Measurements from ENCODE around the gene BHMT2.

The BHMT2 gene

DNA sequence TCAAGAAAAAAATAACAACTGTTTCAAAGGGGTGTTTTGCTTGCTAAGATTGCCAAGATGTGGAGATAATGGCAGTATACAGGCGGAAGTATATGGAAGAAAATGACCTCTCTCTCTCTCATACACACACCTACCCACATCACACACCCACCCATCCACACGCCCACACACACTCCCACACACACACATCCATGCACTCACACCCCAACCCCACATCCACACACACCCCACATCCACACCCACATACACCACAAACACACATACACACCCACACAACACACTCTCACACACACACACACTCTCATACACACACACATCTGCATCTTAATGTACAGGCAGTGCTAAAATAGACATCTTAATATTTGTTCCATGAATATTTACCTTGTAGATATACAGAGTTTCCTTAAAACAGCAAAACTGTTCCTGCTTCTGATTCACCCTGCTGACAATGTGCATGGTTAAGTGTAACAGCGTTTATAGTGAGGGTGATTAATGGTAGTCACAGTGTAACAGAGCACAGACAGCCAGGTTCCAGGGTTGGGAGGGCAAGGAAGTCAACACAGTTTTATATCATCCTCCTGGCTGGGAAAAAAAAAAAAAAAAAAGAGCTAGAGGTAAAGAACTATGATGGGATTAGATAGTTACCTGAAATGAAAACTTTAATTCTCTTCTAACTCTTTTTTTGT lies 8.3 kb downstream of the BHMT2 start:
- Mint-ChIP-seq H3K4me1 (no peaks in the 10 kb centered on the region), H3K36me3 (ENCODE audit: insufficient read depth) (no peaks in the 10 kb centered on the region), H3K4me3 (no peak overlapping the region), H3K27me3 (no peaks in the 10 kb centered on the region), H3K27ac (ENCODE audit: low read depth) (no peak overlapping the region), H3K9me3 (no peaks in the 10 kb centered on the region)
- DNase-seq (ENCODE audit: low spot score in 2 of 2) (no peak), ATAC-seq (replicated peaks; ENCODE audit: extremely low read depth, poor library complexity, severe bottlenecking) (no peak)

DNA sequence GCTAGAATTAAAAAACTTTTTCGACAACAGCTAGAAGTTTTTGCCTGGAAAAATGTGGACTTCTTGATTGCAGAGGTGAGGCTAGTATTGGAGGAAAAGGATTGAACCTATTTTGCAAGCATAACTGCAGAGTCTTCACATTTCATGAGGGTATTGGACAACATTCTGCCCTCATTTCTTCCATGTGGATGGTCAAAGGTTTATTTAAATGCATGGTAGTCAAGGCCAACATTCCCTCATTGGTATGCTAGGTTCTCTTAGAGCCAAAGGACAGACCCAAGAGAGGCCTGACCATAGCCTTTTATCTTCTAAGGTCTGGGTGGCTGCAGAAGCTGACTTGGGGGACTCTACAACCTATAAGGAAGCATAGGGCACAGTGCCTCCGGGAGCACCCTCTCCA lies 11.2 kb downstream of the BHMT2 start:
- no peaks in the 10 kb centered on the region for H3K36me3 Mint-ChIP-seq (ENCODE audit: insufficient read depth)
- H3K4me3 Mint-ChIP-seq = no peak overlapping the region
- H3K27me3 Mint-ChIP-seq = peaks cover 7% of the 10 kb centered on the region
- no peaks in the 10 kb centered on the region for H3K9me3 Mint-ChIP-seq
- H3K4me1 Mint-ChIP-seq = no peaks in the 10 kb centered on the region
- ATAC-seq (replicated peaks; ENCODE audit: extremely low read depth, poor library complexity, severe bottlenecking) = no peak
- H3K27ac Mint-ChIP-seq (ENCODE audit: low read depth) = no peak overlapping the region
- no peak for DNase-seq (ENCODE audit: low spot score in 2 of 2)

DNA sequence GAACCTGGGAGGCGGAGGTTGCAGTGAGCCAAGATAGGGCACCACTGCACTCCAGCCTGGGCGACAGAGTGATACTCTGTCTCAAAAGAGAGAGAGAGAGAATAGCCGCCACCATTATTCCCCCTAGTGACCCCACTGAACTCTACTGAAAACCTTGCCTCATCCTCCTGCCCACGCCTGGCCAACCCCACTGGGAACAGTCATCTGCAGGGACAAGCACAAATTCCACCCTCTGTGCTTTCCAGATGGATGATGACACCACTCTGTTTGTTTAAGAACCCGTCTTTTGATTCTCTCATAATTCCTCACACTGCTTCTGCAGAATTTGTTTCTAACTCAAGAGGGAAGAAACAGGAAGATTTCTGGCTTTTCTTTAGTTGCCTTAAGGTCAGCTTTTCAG lies 12.2 kb downstream of the BHMT2 start:
- Mint-ChIP-seq H3K36me3 (ENCODE audit: insufficient read depth) (no peaks in the 10 kb centered on the region), H3K4me1 (no peaks in the 10 kb centered on the region), H3K9me3 (no peaks in the 10 kb centered on the region), H3K27me3 (peaks cover 17% of the 10 kb centered on the region), H3K4me3 (no peak overlapping the region), H3K27ac (ENCODE audit: low read depth) (no peak overlapping the region)
- DNase-seq (ENCODE audit: low spot score in 2 of 2) = no peak
- ATAC-seq (replicated peaks; ENCODE audit: extremely low read depth, poor library complexity, severe bottlenecking) = no peak

DNA sequence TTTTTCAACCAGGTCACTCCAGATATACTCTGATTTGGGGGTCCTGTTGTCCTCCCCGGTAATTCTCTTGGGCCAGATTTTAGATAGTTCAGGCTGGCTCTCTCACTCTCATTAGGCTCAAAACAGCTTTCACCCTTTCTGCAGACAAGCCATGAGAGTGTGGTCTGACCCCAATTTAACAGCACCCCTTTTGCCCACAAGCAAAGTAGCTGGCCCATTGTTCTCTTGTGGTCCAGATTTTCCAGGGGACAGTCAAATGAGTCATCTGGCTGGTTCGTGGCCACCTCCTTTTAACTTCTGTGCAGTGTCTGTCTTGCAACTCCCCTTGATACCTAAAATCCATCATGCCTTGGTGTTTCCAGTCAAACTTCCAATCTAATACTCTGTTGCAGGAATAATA lies 16.5 kb downstream of the BHMT2 start:
- no peaks in the 10 kb centered on the region for H3K36me3 Mint-ChIP-seq (ENCODE audit: insufficient read depth)
- no peak overlapping the region for H3K27ac Mint-ChIP-seq (ENCODE audit: low read depth)
- ATAC-seq (replicated peaks; ENCODE audit: extremely low read depth, poor library complexity, severe bottlenecking) = no peak
- no peak for DNase-seq (ENCODE audit: low spot score in 2 of 2)
- H3K4me3 Mint-ChIP-seq = no peak overlapping the region
- no peaks in the 10 kb centered on the region for H3K4me1 Mint-ChIP-seq
- no peaks in the 10 kb centered on the region for H3K9me3 Mint-ChIP-seq
- H3K27me3 Mint-ChIP-seq = peaks cover 27% of the 10 kb centered on the region

DNA sequence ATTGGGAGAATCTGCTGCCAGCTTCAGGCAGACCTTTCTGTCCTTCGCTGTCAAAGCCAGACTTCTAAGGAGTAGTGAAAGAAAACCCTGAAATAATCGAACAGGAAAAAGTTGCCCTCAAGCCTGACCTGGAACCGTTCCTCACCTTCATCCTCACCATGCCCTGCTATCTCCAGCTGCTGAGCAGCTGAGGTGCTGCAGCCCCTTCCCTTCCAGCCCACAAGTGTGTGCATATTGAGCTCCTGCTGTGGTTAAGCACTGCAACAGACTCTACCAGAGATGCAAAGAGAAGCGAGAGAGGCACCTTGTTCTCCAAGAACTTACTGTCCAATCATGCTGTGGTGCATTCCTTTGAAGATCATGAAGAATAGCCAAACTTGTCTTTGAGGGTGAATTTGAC lies 18.9 kb downstream of the BHMT2 start:
- Mint-ChIP-seq H3K27ac (ENCODE audit: low read depth) (no peak overlapping the region), H3K36me3 (ENCODE audit: insufficient read depth) (no peaks in the 10 kb centered on the region), H3K4me3 (no peak overlapping the region), H3K27me3 (peaks cover 34% of the 10 kb centered on the region), H3K4me1 (no peaks in the 10 kb centered on the region), H3K9me3 (no peaks in the 10 kb centered on the region)
- ATAC-seq (replicated peaks; ENCODE audit: extremely low read depth, poor library complexity, severe bottlenecking) = no peak
- no peak for DNase-seq (ENCODE audit: low spot score in 2 of 2)

DNA sequence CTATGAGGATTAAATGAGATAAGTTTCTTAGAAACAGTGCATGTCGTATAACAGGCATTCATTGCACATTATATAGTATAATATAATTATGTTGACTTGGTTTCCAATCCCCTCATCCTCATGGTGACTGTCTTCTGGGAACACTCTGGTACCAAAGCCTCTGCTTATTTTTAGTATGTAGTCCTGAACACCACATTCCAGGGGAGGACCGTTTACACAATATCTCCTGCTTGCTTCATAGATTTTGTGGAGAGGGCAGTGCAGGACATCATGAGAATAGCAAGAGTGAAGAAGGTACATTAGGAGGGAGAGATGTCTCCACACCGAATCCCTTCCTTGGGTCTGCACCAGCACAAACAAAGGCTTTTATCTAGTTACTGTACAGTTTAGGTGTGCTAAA lies 21.5 kb downstream of the BHMT2 start:
- Mint-ChIP-seq H3K4me1 (no peaks in the 10 kb centered on the region), H3K9me3 (no peaks in the 10 kb centered on the region), H3K27me3 (peaks cover 45% of the 10 kb centered on the region), H3K4me3 (no peak overlapping the region), H3K36me3 (ENCODE audit: insufficient read depth) (no peaks in the 10 kb centered on the region), H3K27ac (ENCODE audit: low read depth) (no peak overlapping the region)
- DNase-seq (ENCODE audit: low spot score in 2 of 2) = no peak
- no peak for ATAC-seq (replicated peaks; ENCODE audit: extremely low read depth, poor library complexity, severe bottlenecking)

DNA sequence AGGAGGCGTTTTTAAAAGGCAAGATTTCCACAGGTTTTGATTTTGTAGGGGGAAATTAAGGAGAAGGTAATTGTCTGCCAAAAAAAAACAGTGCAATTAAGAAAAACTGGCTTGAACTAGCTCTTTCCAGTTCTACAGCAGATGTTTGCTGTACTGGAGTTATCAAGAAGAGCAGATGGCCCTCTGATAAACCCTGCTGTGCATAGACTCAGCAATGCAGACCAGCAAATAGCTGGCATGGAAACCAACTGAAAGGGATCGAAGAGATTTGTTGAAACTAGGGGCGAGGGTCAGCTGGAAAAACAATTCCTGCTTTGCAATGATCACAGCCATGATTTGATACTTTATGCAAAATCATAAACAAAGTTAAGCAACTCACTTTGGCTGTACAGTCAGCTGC lies 24.2 kb downstream of the BHMT2 start:
- DNase-seq (ENCODE audit: low spot score in 2 of 2) (no peak), ATAC-seq (replicated peaks; ENCODE audit: extremely low read depth, poor library complexity, severe bottlenecking) (no peak)
- no peaks in the 10 kb centered on the region for H3K36me3 Mint-ChIP-seq (ENCODE audit: insufficient read depth)
- H3K4me3 Mint-ChIP-seq = no peak overlapping the region
- H3K9me3 Mint-ChIP-seq = no peaks in the 10 kb centered on the region
- H3K27me3 Mint-ChIP-seq = peaks cover 35% of the 10 kb centered on the region
- H3K4me1 Mint-ChIP-seq = no peaks in the 10 kb centered on the region
- no peak overlapping the region for H3K27ac Mint-ChIP-seq (ENCODE audit: low read depth)

DNA sequence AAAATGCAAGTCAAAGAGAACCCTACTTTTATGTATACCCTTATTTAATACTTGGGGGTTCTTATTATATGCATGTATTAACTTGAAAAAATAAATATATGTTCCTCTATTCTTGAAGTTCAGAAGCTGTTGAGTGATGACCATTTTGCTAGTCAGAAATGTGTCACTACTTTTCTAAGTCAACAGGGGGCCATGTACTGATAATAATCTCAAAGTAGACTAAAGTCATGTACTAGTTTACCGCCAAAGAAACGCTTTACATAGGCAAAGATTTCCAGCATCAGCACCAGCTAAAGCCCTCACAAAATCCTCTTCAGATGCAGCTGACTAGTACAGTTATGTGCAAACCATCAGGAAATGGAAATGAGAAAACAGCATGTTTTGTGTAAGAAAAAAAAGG lies 36.3 kb downstream of the BHMT2 start:
- Mint-ChIP-seq H3K4me1 (no peaks in the 10 kb centered on the region), H3K9me3 (no peaks in the 10 kb centered on the region), H3K27me3 (peaks cover 93% of the 10 kb centered on the region), H3K27ac (ENCODE audit: low read depth) (no peak overlapping the region), H3K36me3 (ENCODE audit: insufficient read depth) (no peaks in the 10 kb centered on the region), H3K4me3 (no peak overlapping the region)
- ATAC-seq (replicated peaks; ENCODE audit: extremely low read depth, poor library complexity, severe bottlenecking) (no peak), DNase-seq (ENCODE audit: low spot score in 2 of 2) (no peak)

DNA sequence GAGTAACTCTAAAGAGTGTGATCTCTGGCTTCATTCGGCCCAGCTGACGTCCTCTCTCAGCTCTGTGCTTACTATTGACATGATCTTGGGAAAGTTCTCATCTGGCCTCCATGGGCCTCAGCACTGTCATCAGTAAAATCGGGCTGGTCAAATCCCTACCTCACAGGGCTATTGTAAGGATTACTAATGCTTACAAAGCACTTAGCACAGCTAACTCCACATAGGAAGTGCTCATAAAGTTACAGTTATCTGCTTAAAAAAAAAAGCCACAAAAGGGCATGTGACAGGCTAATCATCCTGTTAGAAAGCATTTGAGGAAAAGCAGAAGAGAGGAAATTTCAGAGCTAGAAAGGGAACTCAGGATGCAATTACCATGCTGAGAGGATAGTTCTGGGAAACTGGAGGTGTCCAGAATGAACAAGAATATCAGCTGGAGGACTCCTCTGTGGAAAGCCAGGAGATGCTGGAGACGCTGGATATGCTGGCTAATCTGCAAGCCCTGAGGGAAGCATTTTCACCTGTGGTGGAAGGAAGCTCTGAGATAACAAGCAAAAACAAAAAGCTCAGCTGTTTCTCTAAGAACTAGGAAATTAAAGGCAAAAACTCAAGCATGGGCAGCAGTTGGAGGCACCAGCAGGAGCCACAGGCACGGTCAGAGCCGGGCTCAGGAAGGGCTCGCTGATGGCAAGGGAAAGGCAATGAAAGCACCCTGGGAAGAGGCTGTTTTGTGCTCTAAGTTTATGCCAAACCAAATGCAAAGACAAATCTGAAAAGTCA lies 37.6 kb downstream of the BHMT2 start:
- no peak overlapping the region for H3K4me3 Mint-ChIP-seq
- H3K27me3 Mint-ChIP-seq = peaks cover 93% of the 10 kb centered on the region
- no peaks in the 10 kb centered on the region for H3K9me3 Mint-ChIP-seq

DNA sequence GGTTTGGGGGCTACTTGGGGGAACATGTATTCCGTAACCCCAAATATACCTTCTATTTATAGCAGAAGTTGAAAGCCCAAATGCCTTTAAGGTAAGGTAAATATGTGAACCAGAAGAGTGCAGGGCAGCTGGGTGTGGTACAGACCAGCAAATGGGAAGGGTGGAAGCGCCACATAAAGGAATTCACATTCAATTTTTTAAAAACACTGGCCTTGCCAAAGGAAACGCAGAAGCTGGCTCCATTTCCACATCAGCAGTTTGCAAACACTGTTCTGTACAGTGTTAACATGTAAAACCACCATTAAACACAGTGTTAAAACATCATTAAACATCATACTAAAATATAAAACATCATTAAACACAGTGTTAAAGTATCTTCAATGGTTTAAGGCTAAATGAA lies 38.5 kb downstream of the BHMT2 start:
- ATAC-seq (replicated peaks; ENCODE audit: extremely low read depth, poor library complexity, severe bottlenecking) (no peak), DNase-seq (ENCODE audit: low spot score in 2 of 2) (no peak)
- no peaks in the 10 kb centered on the region for H3K36me3 Mint-ChIP-seq (ENCODE audit: insufficient read depth)
- H3K4me3 Mint-ChIP-seq = no peak overlapping the region
- no peaks in the 10 kb centered on the region for H3K9me3 Mint-ChIP-seq
- no peaks in the 10 kb centered on the region for H3K4me1 Mint-ChIP-seq
- no peak overlapping the region for H3K27ac Mint-ChIP-seq (ENCODE audit: low read depth)
- H3K27me3 Mint-ChIP-seq = peaks cover 93% of the 10 kb centered on the region

More for the DNA sequence above, 37.6 kb downstream of the BHMT2 start:
- no peak for DNase-seq (ENCODE audit: low spot score in 2 of 2)
- Mint-ChIP-seq H3K27ac (ENCODE audit: low read depth) (no peak overlapping the region), H3K36me3 (ENCODE audit: insufficient read depth) (no peaks in the 10 kb centered on the region), H3K4me1 (no peaks in the 10 kb centered on the region)
- no peak for ATAC-seq (replicated peaks; ENCODE audit: extremely low read depth, poor library complexity, severe bottlenecking)

DNA sequence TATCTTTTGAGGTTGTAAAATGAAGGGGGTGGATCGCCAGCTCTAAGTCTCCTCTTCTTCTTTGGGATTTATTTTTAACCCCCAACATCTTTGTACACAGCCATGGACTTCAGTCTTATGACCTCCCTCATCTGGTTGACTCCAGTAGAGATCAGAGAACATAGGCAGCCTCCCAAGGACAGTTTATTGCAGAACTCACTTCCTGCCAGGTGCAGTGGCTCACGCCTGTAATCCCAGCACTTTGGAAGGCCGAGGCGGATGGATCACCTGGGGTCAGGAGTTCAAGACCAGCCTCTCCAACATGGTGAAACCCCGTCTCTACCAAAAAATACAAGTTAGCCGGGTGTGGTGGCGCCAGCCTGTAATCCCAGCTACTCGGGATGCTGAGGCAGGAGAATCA lies 39.2 kb downstream of the BHMT2 start:
- ATAC-seq (replicated peaks; ENCODE audit: extremely low read depth, poor library complexity, severe bottlenecking) (no peak), DNase-seq (ENCODE audit: low spot score in 2 of 2) (no peak)
- Mint-ChIP-seq H3K9me3 (no peaks in the 10 kb centered on the region), H3K4me1 (no peaks in the 10 kb centered on the region), H3K4me3 (no peak overlapping the region), H3K36me3 (ENCODE audit: insufficient read depth) (no peaks in the 10 kb centered on the region), H3K27me3 (peaks cover 93% of the 10 kb centered on the region), H3K27ac (ENCODE audit: low read depth) (no peak overlapping the region)

DNA sequence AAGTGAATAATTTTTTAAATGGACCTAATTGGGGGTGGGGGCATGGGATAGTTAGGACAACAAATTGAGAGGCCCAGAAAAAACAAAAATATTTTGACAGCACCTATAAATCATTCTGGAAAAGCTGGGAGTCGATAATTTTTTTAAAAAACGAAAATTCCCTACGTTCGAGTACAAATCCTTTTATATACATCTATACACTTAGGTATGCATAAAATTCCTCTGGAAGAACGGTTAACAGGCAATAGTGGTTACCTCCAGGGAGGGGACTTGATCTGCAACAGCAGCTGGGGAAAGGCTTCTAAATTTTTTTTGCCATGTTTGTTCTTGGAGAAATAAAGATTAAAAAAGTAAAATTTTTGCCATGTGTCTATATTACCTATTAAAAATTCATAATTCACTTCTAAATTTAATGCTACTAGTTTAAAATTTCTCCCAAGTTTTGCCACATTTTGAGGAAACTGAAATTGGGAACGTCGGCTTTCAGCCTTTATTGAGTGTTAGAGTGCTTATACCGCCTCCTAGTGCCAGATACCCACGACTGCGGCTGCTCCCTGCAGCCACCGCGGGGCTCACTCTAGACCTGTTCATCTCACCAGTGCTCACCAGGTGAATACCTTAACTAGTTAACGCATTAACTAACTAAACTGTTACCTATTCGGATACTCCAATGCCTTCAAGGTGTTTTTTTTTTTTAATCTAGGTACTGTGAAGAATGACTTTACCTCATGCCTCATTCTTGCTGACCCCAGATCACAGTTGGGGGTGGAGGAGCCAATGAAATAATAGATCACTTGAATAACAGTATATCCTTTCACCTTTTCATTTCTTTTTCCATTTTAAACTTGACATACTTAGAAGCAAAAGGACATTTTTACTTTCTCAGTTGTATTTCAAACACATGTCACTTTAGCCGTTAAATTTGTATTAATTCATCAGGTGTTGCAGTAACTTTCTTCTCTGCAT lies 40.2 kb downstream of the BHMT2 start:
- Mint-ChIP-seq H3K4me1 (no peaks in the 10 kb centered on the region), H3K4me3 (no peak overlapping the region), H3K27me3 (peaks cover 84% of the 10 kb centered on the region), H3K9me3 (no peaks in the 10 kb centered on the region), H3K36me3 (ENCODE audit: insufficient read depth) (no peaks in the 10 kb centered on the region), H3K27ac (ENCODE audit: low read depth) (no peak overlapping the region)
- DNase-seq (ENCODE audit: low spot score in 2 of 2) = no peak
- ATAC-seq (replicated peaks; ENCODE audit: extremely low read depth, poor library complexity, severe bottlenecking) = no peak
